Measurements from ENCODE around the gene TNXB. TPM values are rescaled to one million over a fixed set of nuclear protein-coding genes. Genes with fewer than 3 reads are reported as not detected.

The TNXB gene
- total RNA-seq, 2 donors from 2014 or later, result 4.0 to 9.3 TPM

DNA sequence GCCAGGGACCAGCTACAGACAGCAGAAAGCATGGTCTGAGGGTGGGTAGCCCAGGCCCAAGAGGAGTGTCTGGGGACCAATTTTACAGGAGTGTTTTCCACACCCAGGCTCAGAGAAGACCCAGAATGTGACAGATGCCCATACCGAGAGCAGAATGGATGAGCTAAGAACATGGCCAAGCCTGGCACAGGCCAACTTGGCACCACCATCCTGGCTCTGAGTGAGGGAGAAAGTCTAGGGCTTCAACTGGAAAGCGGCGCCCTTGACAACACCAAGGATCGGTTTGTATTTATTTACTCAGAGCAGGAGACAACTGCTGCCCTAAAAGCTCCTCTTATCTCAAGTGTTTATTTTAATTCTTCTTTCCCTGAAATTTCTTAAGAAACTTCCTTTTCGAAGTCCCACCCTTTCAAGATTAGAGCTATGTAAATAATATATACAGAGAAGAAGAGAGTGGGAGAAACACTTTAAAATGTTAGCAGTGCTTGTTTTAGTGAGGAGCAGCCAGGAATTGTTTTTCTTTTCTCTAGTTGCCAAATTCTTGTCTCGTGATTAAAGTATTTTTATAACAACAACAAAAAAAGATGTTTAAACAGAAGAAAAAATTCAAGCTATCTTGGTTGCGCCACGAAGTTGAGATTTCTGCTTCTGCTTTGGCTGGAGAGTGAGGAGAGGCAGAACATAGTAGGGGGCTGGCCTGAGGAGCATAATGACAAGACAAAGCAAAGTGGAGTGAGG, 16.2 kb downstream of the TNXB start:
- no peak for DNase-seq
- no peak overlapping the region for H3K4me3 ChIP-seq (ENCODE audit: low read length)
- H3K27ac Mint-ChIP-seq, result peak overlapping the region; percentile 31
- TF ChIP-seq, protein P1, sequence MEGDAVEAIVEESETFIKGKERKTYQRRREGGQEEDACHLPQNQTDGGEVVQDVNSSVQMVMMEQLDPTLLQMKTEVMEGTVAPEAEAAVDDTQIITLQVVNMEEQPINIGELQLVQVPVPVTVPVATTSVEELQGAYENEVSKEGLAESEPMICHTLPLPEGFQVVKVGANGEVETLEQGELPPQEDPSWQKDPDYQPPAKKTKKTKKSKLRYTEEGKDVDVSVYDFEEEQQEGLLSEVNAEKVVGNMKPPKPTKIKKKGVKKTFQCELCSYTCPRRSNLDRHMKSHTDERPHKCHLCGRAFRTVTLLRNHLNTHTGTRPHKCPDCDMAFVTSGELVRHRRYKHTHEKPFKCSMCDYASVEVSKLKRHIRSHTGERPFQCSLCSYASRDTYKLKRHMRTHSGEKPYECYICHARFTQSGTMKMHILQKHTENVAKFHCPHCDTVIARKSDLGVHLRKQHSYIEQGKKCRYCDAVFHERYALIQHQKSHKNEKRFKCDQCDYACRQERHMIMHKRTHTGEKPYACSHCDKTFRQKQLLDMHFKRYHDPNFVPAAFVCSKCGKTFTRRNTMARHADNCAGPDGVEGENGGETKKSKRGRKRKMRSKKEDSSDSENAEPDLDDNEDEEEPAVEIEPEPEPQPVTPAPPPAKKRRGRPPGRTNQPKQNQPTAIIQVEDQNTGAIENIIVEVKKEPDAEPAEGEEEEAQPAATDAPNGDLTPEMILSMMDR (conservative IDR thresholded peaks at IDR 0.05), result no peak
- no peaks in the 10 kb centered on the region for H3K36me3 ChIP-seq (ENCODE audit: control insufficient read depth, insufficient read depth, low read length)
- no peak overlapping the region for H3K9ac ChIP-seq (ENCODE audit: extremely low read depth, low read length, poor library complexity, severe bottlenecking)
- no peak overlapping the region for H3K27ac ChIP-seq (ENCODE audit: low read depth, low read length)
- peaks cover 63% of the 10 kb centered on the region for H3K27me3 ChIP-seq (ENCODE audit: control insufficient read depth, insufficient read depth, low read length, poor library complexity, severe bottlenecking)
- WGBS, 2 experiments (ENCODE audit: insufficient coverage in 1 of 2, insufficient read length in 1 of 2), result 72 to 91% methylated on average over 5 to 8 of the region's 8 CpGs
- peaks cover 63% of the 10 kb centered on the region for H3K27me3 Mint-ChIP-seq (ENCODE audit: insufficient read depth)
- H3K4me3 Mint-ChIP-seq, result no peak overlapping the region
- H3K9me3 ChIP-seq (ENCODE audit: control insufficient read depth, low read length), result no peaks in the 10 kb centered on the region
- H3K4me1 ChIP-seq (ENCODE audit: control insufficient read depth, insufficient read depth, low read length), result peaks cover 7% of the 10 kb centered on the region
- peaks cover 14% of the 10 kb centered on the region for H3K4me1 Mint-ChIP-seq
- no peaks in the 10 kb centered on the region for H3K9me3 Mint-ChIP-seq
- H3K36me3 Mint-ChIP-seq (ENCODE audit: low read depth), result no peaks in the 10 kb centered on the region

DNA sequence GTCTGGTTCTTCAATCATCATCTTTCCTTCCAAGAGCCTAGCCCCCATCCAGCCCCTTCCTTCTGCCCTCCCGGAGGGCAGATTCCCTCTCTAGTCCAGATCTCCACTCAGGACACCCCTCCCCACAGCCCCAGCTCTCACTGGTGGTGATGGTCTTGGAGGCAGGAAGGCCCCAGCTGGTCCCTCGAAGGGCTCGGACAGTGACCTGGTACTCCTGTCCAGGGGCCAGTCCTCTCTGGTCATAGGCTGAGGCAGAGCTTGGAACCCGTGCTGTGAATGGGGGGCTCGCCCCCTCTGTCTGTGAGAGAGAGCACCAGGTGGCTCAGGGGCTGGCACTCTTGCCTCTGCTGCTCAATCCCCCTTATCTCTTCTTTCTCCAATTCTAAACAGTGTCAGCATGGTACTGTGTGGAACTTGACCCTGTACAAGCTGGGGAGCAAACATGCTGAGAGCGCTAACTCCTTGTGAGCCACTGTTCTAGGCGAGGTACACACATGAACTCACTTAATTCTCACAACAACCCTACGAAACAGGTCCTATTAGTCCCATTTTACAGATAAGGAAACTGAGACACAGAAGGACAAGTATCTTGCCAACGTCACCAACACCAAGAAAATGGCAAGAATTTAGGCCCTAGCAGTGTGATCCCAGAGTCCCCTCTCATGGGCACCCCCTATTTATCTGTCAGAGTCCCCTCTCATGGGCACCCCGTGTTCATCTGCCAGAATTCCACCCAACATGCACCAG, 19.9 kb downstream of the TNXB start:
- Mint-ChIP-seq H3K4me3 (no peak overlapping the region), H3K27me3 (ENCODE audit: insufficient read depth) (peaks cover 52% of the 10 kb centered on the region), H3K36me3 (ENCODE audit: low read depth) (no peaks in the 10 kb centered on the region), H3K27ac (no peak overlapping the region), H3K9me3 (no peaks in the 10 kb centered on the region), H3K4me1 (peaks cover 14% of the 10 kb centered on the region)
- H3K27ac ChIP-seq (ENCODE audit: low read depth, low read length), result no peak overlapping the region
- no peaks in the 10 kb centered on the region for H3K36me3 ChIP-seq (ENCODE audit: control insufficient read depth, insufficient read depth, low read length)
- no peak for DNase-seq
- H3K4me1 ChIP-seq (ENCODE audit: control insufficient read depth, insufficient read depth, low read length), result peaks cover 7% of the 10 kb centered on the region
- H3K27me3 ChIP-seq (ENCODE audit: control insufficient read depth, insufficient read depth, low read length, poor library complexity, severe bottlenecking), result peaks cover 38% of the 10 kb centered on the region
- H3K9me3 ChIP-seq (ENCODE audit: control insufficient read depth, low read length), result no peaks in the 10 kb centered on the region
- no peak overlapping the region for H3K4me3 ChIP-seq (ENCODE audit: low read length)
- WGBS, 2 experiments (ENCODE audit: insufficient coverage in 1 of 2, insufficient read length in 1 of 2), result 86 to 91% methylated on average over 7 to 10 of the region's 10 CpGs
- TF ChIP-seq, protein P1 (conservative IDR thresholded peaks at IDR 0.05), result no peak
- H3K9ac ChIP-seq (ENCODE audit: extremely low read depth, low read length, poor library complexity, severe bottlenecking), result no peak overlapping the region

DNA sequence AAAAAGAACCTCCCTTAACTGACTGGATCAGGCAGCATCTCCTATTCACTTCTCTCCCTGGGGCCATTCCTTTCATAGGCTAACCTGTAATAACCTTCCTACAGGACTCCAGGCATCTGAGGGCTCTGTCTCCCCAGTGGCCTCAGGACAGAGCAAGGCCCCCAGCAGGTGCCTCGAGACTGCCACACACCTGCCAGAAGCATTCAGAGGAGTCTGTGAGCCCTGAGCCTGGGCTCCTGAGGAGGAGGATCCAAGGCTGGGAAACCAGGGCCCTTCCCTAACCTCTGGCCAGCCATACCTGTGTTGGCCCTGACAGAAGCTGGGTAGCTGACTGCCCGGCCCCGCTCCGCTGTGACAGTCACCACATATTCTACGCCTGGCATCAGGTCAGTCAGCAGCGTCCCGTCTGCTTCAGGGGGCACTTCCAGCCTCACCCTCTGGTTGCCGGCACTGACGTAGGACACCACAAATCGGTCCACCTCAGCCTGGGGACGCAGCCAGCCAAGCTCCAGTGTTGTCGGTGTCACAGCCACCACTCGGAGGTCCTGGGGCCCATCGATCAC, 20.6 kb downstream of the TNXB start:
- peaks cover 36% of the 10 kb centered on the region for H3K27me3 ChIP-seq (ENCODE audit: control insufficient read depth, insufficient read depth, low read length, poor library complexity, severe bottlenecking)
- H3K9ac ChIP-seq (ENCODE audit: extremely low read depth, low read length, poor library complexity, severe bottlenecking), result no peak overlapping the region
- no peaks in the 10 kb centered on the region for H3K9me3 ChIP-seq (ENCODE audit: control insufficient read depth, low read length)
- no peaks in the 10 kb centered on the region for H3K36me3 Mint-ChIP-seq (ENCODE audit: low read depth)
- H3K36me3 ChIP-seq (ENCODE audit: control insufficient read depth, insufficient read depth, low read length), result no peaks in the 10 kb centered on the region
- H3K27ac ChIP-seq (ENCODE audit: low read depth, low read length), result no peak overlapping the region
- H3K27me3 Mint-ChIP-seq (ENCODE audit: insufficient read depth), result peaks cover 56% of the 10 kb centered on the region
- no peak overlapping the region for H3K27ac Mint-ChIP-seq
- H3K9me3 Mint-ChIP-seq, result no peaks in the 10 kb centered on the region
- WGBS, 2 experiments (ENCODE audit: insufficient coverage in 1 of 2, insufficient read length in 1 of 2), result 87 to 92% methylated on average over 12 to 14 of the region's 14 CpGs
- H3K4me1 Mint-ChIP-seq, result peaks cover 14% of the 10 kb centered on the region
- TF ChIP-seq, protein P1 (conservative IDR thresholded peaks at IDR 0.05), result no peak
- peaks cover 7% of the 10 kb centered on the region for H3K4me1 ChIP-seq (ENCODE audit: control insufficient read depth, insufficient read depth, low read length)
- H3K4me3 ChIP-seq (ENCODE audit: low read length), result no peak overlapping the region
- DNase-seq, result no peak
- peak overlapping the region; percentile 31 for H3K4me3 Mint-ChIP-seq

All from endodermal cell (in vitro differentiated cells).